Epithelial cell of esophagus (primary cell): Measurements from ENCODE around the gene WSCD2.

Experiments
- DNase-seq: peaks from one replicate; pipeline ENCODE4 v3.0.0; 2010; ENCODE audit warnings: low read depth
- H3K4me3 ChIP-seq: 2 replicates; pipeline ENCODE4 v1.5.1; 2011; ENCODE audit warnings: mild to moderate bottlenecking, low read length, control low read depth
- TF ChIP-seq, protein P1 (sequence below): IDR thresholded peaks from 2 replicates; pipeline ENCODE4 v1.5.1; 2011; ENCODE audit warnings: low read depth, mild to moderate bottlenecking, low read length, control low read depth, inconsistent platforms; ENCODE audit not compliant: insufficient read depth; ENCODE audit errors: missing control alignments

The WSCD2 gene

DNA sequence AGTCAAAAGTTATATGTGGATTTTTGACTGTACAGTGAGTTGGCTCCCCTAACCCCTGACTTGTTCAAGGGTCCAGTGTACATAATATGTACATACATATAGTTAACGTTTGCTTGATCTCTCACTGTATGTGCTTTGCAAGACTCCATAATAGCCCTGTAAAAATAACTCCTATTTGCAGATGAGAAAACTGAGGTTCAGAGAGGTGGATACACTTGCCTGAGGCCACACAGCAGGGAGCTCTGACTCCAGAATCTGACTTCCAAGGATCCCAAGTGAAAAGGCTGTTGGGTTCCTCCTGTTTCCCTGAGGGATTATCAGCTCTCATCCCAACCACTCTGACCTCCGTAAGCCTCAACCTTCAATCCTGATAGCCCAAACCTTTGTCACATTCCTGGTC is 168.3 kb downstream of the WSCD2 start:
- DNase-seq: no peak
- no peak overlapping the region for H3K4me3 ChIP-seq
- TF ChIP-seq, protein P1, sequence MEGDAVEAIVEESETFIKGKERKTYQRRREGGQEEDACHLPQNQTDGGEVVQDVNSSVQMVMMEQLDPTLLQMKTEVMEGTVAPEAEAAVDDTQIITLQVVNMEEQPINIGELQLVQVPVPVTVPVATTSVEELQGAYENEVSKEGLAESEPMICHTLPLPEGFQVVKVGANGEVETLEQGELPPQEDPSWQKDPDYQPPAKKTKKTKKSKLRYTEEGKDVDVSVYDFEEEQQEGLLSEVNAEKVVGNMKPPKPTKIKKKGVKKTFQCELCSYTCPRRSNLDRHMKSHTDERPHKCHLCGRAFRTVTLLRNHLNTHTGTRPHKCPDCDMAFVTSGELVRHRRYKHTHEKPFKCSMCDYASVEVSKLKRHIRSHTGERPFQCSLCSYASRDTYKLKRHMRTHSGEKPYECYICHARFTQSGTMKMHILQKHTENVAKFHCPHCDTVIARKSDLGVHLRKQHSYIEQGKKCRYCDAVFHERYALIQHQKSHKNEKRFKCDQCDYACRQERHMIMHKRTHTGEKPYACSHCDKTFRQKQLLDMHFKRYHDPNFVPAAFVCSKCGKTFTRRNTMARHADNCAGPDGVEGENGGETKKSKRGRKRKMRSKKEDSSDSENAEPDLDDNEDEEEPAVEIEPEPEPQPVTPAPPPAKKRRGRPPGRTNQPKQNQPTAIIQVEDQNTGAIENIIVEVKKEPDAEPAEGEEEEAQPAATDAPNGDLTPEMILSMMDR: no peak

DNA sequence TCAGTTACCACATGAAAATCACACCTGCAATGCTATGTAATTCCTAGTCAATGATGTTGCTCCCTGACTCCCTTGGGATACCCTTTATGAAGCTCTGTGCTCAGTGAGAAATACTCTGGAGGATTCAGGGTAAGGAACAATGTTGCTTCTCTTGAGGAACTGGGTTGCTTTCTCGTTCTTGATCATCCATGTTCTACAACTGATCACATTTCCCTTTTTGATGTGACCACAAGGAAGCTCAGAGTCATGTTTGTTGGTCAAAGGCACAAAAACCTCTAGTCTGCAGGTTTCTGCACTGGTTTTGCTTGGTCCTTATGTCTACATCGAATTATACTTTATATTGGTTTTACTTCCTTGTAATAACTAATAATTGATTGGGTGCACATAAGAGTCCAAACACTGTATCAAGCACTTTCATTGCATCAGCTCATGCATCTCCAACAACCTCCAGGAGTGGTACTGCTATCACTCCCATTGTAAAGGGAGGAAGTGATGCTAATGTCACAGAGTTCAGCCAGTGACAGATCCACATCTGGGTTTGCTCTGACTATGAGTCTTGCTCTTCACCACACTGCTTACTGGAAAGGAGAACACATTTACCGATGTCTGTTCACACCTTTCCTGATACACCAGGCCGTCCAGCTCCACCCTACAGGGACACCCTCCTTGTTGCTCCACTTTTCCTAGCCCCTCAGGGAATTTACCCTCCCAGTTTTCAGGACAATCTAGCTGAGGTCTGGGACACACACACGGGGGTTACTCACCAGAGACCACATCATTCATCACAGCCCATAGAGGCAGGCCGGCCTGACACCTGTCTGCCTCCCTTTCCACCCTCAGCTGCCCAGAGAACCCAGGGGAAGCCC is 169.0 kb downstream of the WSCD2 start:
- no peak for DNase-seq
- no peak overlapping the region for H3K4me3 ChIP-seq
- TF ChIP-seq, protein P1: no peak

DNA sequence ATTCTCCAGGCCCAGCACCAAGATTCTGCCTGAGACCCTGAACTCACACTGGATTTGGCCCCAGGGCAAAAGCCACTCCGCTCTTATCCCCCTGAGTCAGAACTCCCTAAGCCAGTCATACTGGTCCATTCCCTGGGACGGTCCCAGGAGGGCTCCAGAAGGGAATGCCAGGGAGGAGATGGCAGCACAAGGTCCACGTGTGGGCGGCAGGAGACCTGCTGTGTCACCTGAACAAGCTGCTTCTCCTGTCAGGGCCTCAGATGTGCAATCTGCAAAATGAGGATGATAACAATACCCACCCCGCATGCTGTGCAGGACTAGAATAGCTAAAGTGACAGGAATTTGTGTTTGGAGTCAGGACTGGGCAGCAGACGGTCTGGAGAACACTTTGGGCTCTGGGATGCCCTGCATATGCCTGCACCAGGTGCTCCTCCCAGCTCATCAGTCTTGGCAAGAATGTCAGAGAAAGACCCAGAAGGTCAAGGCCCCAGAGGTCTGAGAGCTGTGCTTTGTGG is 169.7 kb downstream of the WSCD2 start:
- TF ChIP-seq, protein P1: no peak
- H3K4me3 ChIP-seq: no peak overlapping the region
- DNase-seq: no peak

DNA sequence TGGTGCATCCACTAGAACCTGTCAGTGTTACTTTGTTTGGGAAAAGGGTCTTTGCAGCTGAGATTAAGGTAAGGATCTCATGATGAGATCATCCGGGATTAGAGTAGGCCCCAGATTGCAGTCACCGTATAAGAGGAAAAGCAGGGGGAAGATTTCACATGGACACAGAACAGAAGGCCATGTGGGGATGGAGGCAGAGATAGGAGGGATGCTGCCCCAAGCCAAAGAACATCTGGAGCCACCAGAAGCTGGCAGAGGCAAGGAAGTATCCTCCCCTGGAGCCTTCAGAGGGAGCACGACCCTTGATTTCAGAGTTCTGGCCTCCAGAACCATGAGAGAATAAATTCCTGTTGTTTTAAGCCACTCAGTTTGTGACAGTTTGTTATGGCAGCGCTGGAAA is 170.4 kb downstream of the WSCD2 start:
- DNase-seq: no peak
- TF ChIP-seq, protein P1: no peak
- no peak overlapping the region for H3K4me3 ChIP-seq
